DMS53 treated with DMSO at 0.1 percent for 48 hours (cell line): Measurements from ENCODE around the gene EMILIN1.
"Not testable (repeated sequence)": the region's sequence is repeated elsewhere in the genome, so short reads cannot be mapped to it uniquely, and the experiment has no call there.

Source experiments
- DNase-seq: peaks from one replicate; lab custom pipeline; 2025; ENCODE audit not compliant: unreplicated experiment; lab: John Stamatoyannopoulos, UW

Gene EMILIN1

GRCh38 chr2:27053776-27054175, 24.6 kb upstream of the EMILIN1 start:
- DNase-seq = no peak

- no peak for DNase-seq
Measured at GRCh38 chr2:27054721-27055120, 23.7 kb upstream of the EMILIN1 start.

GRCh38 chr2:27057184-27057583, 21.2 kb upstream of the EMILIN1 start:
- no peak for DNase-seq

GRCh38 chr2:27058210-27058609, 20.2 kb upstream of the EMILIN1 start:
- no peak for DNase-seq

- no peak for DNase-seq
Measured at GRCh38 chr2:27059141-27059820, 19.1 kb upstream of the EMILIN1 start.

- no peak for DNase-seq
Measured at GRCh38 chr2:27060323-27060722, 18.1 kb upstream of the EMILIN1 start.

GRCh38 chr2:27065128-27065527, 13.3 kb upstream of the EMILIN1 start:
- DNase-seq = no peak

GRCh38 chr2:27067385-27067784, 11.0 kb upstream of the EMILIN1 start:
- no peak for DNase-seq

- DNase-seq = no peak
Measured at GRCh38 chr2:27069436-27069835, 9.0 kb upstream of the EMILIN1 start.

- DNase-seq = no peak
Measured at GRCh38 chr2:27069961-27070618, 8.3 kb upstream of the EMILIN1 start.

- no peak for DNase-seq
Measured at GRCh38 chr2:27070653-27071276, 7.7 kb upstream of the EMILIN1 start.

GRCh38 chr2:27071277-27071989, 7.0 kb upstream of the EMILIN1 start, which contains the start of gene OST4:
TSS of gene OST4 (minus strand) at chr2:27071654.
- peak; percentile 77 for DNase-seq

- DNase-seq = no peak
Measured at GRCh38 chr2:27071990-27072830, 6.2 kb upstream of the EMILIN1 start.

- DNase-seq = no peak
Measured at GRCh38 chr2:27072920-27073319, 5.5 kb upstream of the EMILIN1 start.

- no peak for DNase-seq
Measured at GRCh38 chr2:27073782-27074181, 4.6 kb upstream of the EMILIN1 start.

GRCh38 chr2:27074738-27075565, 3.5 kb upstream of the EMILIN1 start:
- no peak for DNase-seq

- DNase-seq = not testable (repeated sequence)
Measured at GRCh38 chr2:27075566-27075871, 2.9 kb upstream of the EMILIN1 start.

GRCh38 chr2:27076323-27076722, 2.1 kb upstream of the EMILIN1 start:
- DNase-seq = no peak

- DNase-seq = no peak
Measured at GRCh38 chr2:27077231-27077630, 1.2 kb upstream of the EMILIN1 start.
